PC-9 (cell line): ENCODE results near the gene DYNLT2.

Experiments
- EZH2 ChIP-seq: fragments of 200-600 bp; sonication (generic); IDR thresholded peaks from 2 replicates; pipeline ENCODE4 v1.8.0; 2017; ENCODE audit warnings: antibody characterized with exemption, low read depth
- TF ChIP-seq, protein P1 (sequence below): fragments of 200-600 bp; sonication (generic); conservative IDR thresholded peaks from 2 replicates; pipeline ENCODE4 v1.6.1; 2017; ENCODE audit warnings: mixed run types, antibody characterized with exemption, mild to moderate bottlenecking, moderate library complexity

DNA sequence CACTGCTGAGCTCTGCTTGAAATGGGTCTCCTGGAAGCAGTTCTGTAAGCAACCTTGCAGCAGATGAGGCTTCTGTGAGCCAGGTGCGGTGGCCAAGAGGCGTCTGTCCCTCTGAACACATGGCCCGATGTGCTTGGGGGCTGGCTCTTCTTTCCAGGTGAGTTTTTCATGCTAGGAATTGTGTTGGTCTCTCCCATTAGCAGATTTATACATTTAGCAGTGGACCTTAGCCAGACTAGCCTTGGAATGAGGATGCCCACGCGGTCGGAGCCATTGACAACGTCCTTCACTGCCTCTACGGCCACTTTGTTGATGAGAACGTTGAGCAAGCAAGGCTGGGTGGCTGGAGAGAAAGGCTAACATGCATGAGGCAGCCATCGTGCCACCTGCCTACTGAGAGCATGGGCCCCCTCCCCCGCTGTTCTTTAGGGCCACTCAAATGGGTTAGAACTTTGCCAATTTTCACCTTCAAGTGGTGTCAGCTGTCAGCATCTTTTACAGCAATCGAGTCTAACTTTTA, 33.5 kb upstream of the DYNLT2 start:
- TF ChIP-seq, protein P1, sequence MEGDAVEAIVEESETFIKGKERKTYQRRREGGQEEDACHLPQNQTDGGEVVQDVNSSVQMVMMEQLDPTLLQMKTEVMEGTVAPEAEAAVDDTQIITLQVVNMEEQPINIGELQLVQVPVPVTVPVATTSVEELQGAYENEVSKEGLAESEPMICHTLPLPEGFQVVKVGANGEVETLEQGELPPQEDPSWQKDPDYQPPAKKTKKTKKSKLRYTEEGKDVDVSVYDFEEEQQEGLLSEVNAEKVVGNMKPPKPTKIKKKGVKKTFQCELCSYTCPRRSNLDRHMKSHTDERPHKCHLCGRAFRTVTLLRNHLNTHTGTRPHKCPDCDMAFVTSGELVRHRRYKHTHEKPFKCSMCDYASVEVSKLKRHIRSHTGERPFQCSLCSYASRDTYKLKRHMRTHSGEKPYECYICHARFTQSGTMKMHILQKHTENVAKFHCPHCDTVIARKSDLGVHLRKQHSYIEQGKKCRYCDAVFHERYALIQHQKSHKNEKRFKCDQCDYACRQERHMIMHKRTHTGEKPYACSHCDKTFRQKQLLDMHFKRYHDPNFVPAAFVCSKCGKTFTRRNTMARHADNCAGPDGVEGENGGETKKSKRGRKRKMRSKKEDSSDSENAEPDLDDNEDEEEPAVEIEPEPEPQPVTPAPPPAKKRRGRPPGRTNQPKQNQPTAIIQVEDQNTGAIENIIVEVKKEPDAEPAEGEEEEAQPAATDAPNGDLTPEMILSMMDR: no peak
- TF ChIP-seq EZH2: no peak
